Esophagus muscularis mucosa (tissue), 4 donors: ENCODE data around the gene TBATA.

ENCODE experiments used
- EP300 ChIP-seq: sonication (generic); formaldehyde crosslinking; IDR thresholded peaks from one replicate; pipeline ENCODE4 v1.6.1; 2017; ENCODE audit warnings: antibody characterized with exemption
- POLR2A ChIP-seq: fragments of 450-650 bp; IDR thresholded peaks from one replicate; pipeline ENCODE4 v1.6.1; 2017; ENCODE audit warnings: antibody characterized with exemption, moderate library complexity, mild to moderate bottlenecking, low read depth
- TF ChIP-seq, protein P1 (sequence below), 3 experiments: fragments of 200-600 bp in 2 of 3; fragments of 450-650 bp in 1 of 3; sonication (generic) in 2 of 3; IDR thresholded peaks; one replicate each; pipeline ENCODE4 v1.5.1; 2017 to 2019; ENCODE audit warnings: antibody characterized with exemption in 3 of 3, mild to moderate bottlenecking in 2 of 3, moderate library complexity in 1 of 3

DNA sequence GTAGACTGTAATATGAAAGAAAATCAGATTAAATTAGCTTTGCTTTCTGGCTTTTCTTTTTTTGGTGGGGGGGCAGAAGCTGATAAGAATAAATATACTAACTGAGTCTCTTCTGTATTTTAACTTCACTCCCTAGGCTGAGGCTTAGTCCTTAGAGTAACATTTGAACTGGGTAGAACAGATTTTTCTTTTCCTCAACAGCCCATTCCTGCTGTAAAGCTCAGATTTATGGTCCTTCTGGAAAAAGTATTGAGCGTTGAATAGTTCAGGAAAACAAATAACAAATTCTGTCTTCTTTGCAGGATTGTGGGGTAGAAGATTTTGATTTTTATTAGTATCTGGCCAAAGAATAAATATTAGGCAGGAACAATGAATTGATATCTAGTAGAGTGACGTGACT, 48.4 kb upstream of the TBATA start:
- TF ChIP-seq POLR2A (no peak), EP300 (no peak)
- TF ChIP-seq, protein P1, sequence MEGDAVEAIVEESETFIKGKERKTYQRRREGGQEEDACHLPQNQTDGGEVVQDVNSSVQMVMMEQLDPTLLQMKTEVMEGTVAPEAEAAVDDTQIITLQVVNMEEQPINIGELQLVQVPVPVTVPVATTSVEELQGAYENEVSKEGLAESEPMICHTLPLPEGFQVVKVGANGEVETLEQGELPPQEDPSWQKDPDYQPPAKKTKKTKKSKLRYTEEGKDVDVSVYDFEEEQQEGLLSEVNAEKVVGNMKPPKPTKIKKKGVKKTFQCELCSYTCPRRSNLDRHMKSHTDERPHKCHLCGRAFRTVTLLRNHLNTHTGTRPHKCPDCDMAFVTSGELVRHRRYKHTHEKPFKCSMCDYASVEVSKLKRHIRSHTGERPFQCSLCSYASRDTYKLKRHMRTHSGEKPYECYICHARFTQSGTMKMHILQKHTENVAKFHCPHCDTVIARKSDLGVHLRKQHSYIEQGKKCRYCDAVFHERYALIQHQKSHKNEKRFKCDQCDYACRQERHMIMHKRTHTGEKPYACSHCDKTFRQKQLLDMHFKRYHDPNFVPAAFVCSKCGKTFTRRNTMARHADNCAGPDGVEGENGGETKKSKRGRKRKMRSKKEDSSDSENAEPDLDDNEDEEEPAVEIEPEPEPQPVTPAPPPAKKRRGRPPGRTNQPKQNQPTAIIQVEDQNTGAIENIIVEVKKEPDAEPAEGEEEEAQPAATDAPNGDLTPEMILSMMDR (IDR thresholded peaks at IDR 0.05), result no peak
